Measurements from ENCODE around the gene RCBTB2.
A peak's percentile ranks its signal among the peaks of the same experiment; 100 is the strongest.

The RCBTB2 gene

GRCh38 chr13:48562296-48563066, 29.6 kb upstream of the RCBTB2 start:
- DNase-seq, result no peak

- no peak for DNase-seq
Measured at GRCh38 chr13:48561466-48562235, 28.8 kb upstream of the RCBTB2 start.

- DNase-seq, result no peak
Measured at GRCh38 chr13:48560657-48561337, 27.9 kb upstream of the RCBTB2 start.

- DNase-seq, result no peak
Measured at GRCh38 chr13:48559638-48560320, 26.9 kb upstream of the RCBTB2 start.

- DNase-seq, result no peak
Measured at GRCh38 chr13:48556817-48557216, 23.9 kb upstream of the RCBTB2 start.

- no peak for DNase-seq
Measured at GRCh38 chr13:48555441-48555840, 22.6 kb upstream of the RCBTB2 start.

- DNase-seq, result no peak
Measured at GRCh38 chr13:48551329-48551728, 18.4 kb upstream of the RCBTB2 start.

- DNase-seq, result no peak
Measured at GRCh38 chr13:48549658-48550057, 16.8 kb upstream of the RCBTB2 start.

- no peak for DNase-seq
Measured at GRCh38 chr13:48547663-48548092, 14.8 kb upstream of the RCBTB2 start.

GRCh38 chr13:48545608-48546007, 12.7 kb upstream of the RCBTB2 start:
- DNase-seq, result peak; percentile 56

GRCh38 chr13:48542581-48543341, 9.9 kb upstream of the RCBTB2 start:
- DNase-seq, result peak; percentile 75

GRCh38 chr13:48542138-48542537, 9.3 kb upstream of the RCBTB2 start:
- DNase-seq, result no peak

- no peak for DNase-seq
Measured at GRCh38 chr13:48539550-48539949, 6.7 kb upstream of the RCBTB2 start.

- DNase-seq, result no peak
Measured at GRCh38 chr13:48536621-48537250, 3.9 kb upstream of the RCBTB2 start.

- no peak for DNase-seq
Measured at GRCh38 chr13:48535766-48536165, 2.9 kb upstream of the RCBTB2 start.

- DNase-seq, result no peak
Measured at GRCh38 chr13:48534911-48535501, 2.1 kb upstream of the RCBTB2 start.

GRCh38 chr13:48533961-48534600, 1.2 kb upstream of the RCBTB2 start:
- DNase-seq, result peak; percentile 99

- DNase-seq, result no peak
Measured at GRCh38 chr13:48532256-48532505, 699 bp downstream of the RCBTB2 start.

- DNase-seq, result peak; percentile 62
Measured at GRCh38 chr13:48531416-48532255, 1.2 kb downstream of the RCBTB2 start.

GRCh38 chr13:48530833-48531232, 2.0 kb downstream of the RCBTB2 start:
- DNase-seq, result no peak
